ENCODE measurements around the gene GDNF.
"Not testable (repeated sequence)": the region's sequence is repeated elsewhere in the genome, so short reads cannot be mapped to it uniquely, and the experiment has no call there.

GDNF gene

GRCh38 chr5:37804401-37804800 lies 35.4 kb downstream of the GDNF start:
- Histone ChIP-seq H3K9me3 (no peaks in the 10 kb centered on the region), H3K36me3 (no peaks in the 10 kb centered on the region), H3K4me3 (no peak overlapping the region), H3K4me1 (no peaks in the 10 kb centered on the region), H3K27ac (no peak overlapping the region), H3K27me3 (no peaks in the 10 kb centered on the region)
- intact Hi-C loops (cut with DNase I; ENCODE audit: low total_unique reads): no loop called here
- no peak for DNase-seq
- TF ChIP-seq CTCF (IDR thresholded peaks at IDR 0.05): no peak

- no peak for DNase-seq
- H3K27ac ChIP-seq: no peak overlapping the region
- intact Hi-C loops (cut with DNase I; ENCODE audit: low total_unique reads): no loop called here
- no peaks in the 10 kb centered on the region for H3K36me3 ChIP-seq
- no peak overlapping the region for H3K4me3 ChIP-seq
- no peaks in the 10 kb centered on the region for H3K4me1 ChIP-seq
- H3K27me3 ChIP-seq: no peaks in the 10 kb centered on the region
- no peaks in the 10 kb centered on the region for H3K9me3 ChIP-seq
- no peak for TF ChIP-seq CTCF (IDR thresholded peaks at IDR 0.05)
Measured at GRCh38 chr5:37803487-37803886, 36.4 kb downstream of the GDNF start.

- Histone ChIP-seq H3K36me3 (no peaks in the 10 kb centered on the region), H3K4me3 (no peak overlapping the region)
Measured at GRCh38 chr5:37801521-37801920, 38.3 kb downstream of the GDNF start.

GRCh38 chr5:37799865-37800421 lies 39.9 kb downstream of the GDNF start:
- Histone ChIP-seq H3K27ac (no peak overlapping the region), H3K4me3 (no peak overlapping the region), H3K9me3 (peaks cover 0 to 10% (median 7%) of the 10 kb centered on the region in 3 donors), H3K27me3 (no peaks in the 10 kb centered on the region), H3K4me1 (no peaks in the 10 kb centered on the region), H3K36me3 (no peaks in the 10 kb centered on the region)
- DNase-seq: no peak
- intact Hi-C loops (cut with DNase I; ENCODE audit: low total_unique reads): no loop called here
- no peak for TF ChIP-seq CTCF (IDR thresholded peaks at IDR 0.05)

More at GRCh38 chr5:37801521-37801920, 38.3 kb downstream of the GDNF start:
- Histone ChIP-seq H3K9me3 (no peaks in the 10 kb centered on the region), H3K27ac (no peak overlapping the region), H3K27me3 (no peaks in the 10 kb centered on the region), H3K4me1 (no peaks in the 10 kb centered on the region)
- no peak for DNase-seq
- intact Hi-C loops (cut with DNase I; ENCODE audit: low total_unique reads): no loop called here
- TF ChIP-seq CTCF (IDR thresholded peaks at IDR 0.05): no peak

GRCh38 chr5:37796435-37796834 lies 43.4 kb downstream of the GDNF start:
- H3K36me3 ChIP-seq; H3K27me3 ChIP-seq; intact Hi-C loops (cut with DNase I; ENCODE audit: low total_unique reads); H3K27ac ChIP-seq; H3K4me3 ChIP-seq; H3K4me1 ChIP-seq; DNase-seq: not testable (repeated sequence)
- peaks cover 0 to 18% (median 14%) of the 10 kb centered on the region in 3 donors for H3K9me3 ChIP-seq

- H3K4me3 ChIP-seq; H3K4me1 ChIP-seq; intact Hi-C loops (cut with DNase I; ENCODE audit: low total_unique reads); H3K36me3 ChIP-seq; H3K27ac ChIP-seq; H3K27me3 ChIP-seq; DNase-seq: not testable (repeated sequence)
- H3K9me3 ChIP-seq: peaks cover 0 to 18% (median 14%) of the 10 kb centered on the region in 3 donors
Measured at GRCh38 chr5:37795292-37795691, 44.5 kb downstream of the GDNF start.

All from tibial artery (tissue), 4 donors.